B cell (primary cell): ENCODE results near the gene AP2M1. TPM values are rescaled to one million over a fixed set of nuclear protein-coding genes. Genes with fewer than 3 reads are reported as not detected.

ENCODE experiments used
- ATAC-seq: fragments of 200-7000 bp; cut with Tn5 transposase; one replicate; pipeline ENCODE4 v1.10.0; 2021; ENCODE audit warnings: low read depth, mild to moderate bottlenecking, moderate number of reproducible peaks, moderate library complexity
- CTCF ChIA-PET: fragments of 350-600 bp; sonication (Branson Sonifier 250); formaldehyde crosslinking; loops from one replicate; lab custom pipeline; 2021; ENCODE audit warnings: antibody characterized with exemption, inconsistent platforms; lab: Charles Lee
- POLR2A ChIA-PET: fragments of 350-600 bp; sonication (Branson Sonifier 250); formaldehyde crosslinking; loops from one replicate; lab custom pipeline; 2021; ENCODE audit warnings: antibody characterized with exemption; lab: Charles Lee
- DNase-seq: peaks from one replicate; pipeline ENCODE4 v3.0.0; 2013
- H2AFZ ChIP-seq: 2 replicates; pipeline ENCODE4 v1.6.1; 2012; ENCODE audit warnings: mild to moderate bottlenecking, low read depth, low read length; ENCODE audit not compliant: insufficient read depth, poor library complexity, severe bottlenecking
- H3K27ac ChIP-seq, 2 donors: 1 replicate in 1 of 2; 2 replicates in 1 of 2; pipeline ENCODE4 v1.5.1; 2012 to 2013; ENCODE audit warnings: low read length in 2 of 2, mild to moderate bottlenecking in 2 of 2, moderate library complexity in 1 of 2
- H3K27me3 ChIP-seq, 4 experiments: fragments of 200-600 bp in 1 of 4; sonication (generic) in 1 of 4; replicated peaks in 1 of 4; 1 replicate in 2 of 4; 2 replicates in 2 of 4; pipeline versions ENCODE4 v1.6.1 to v1.7.0; 2013 to 2016; ENCODE audit warnings: low read length in 3 of 4, mild to moderate bottlenecking in 2 of 4, mixed read lengths in 1 of 4, moderate library complexity in 1 of 4; ENCODE audit not compliant: insufficient read depth in 4 of 4, control insufficient read depth in 3 of 4; ENCODE audit errors: control extremely low read depth in 1 of 4
- H3K36me3 ChIP-seq, 2 experiments: replicated peaks in 1 of 2; 1 replicate in 1 of 2; 2 replicates in 1 of 2; pipeline versions ENCODE4 v1.6.1 to v1.7.1; 2013; ENCODE audit warnings: low read length in 1 of 2; ENCODE audit not compliant: insufficient read depth in 2 of 2, control insufficient read depth in 1 of 2; ENCODE audit errors: control extremely low read depth in 1 of 2, extremely low read depth in 1 of 2
- H3K4me1 ChIP-seq, 2 donors: fragments of 200-600 bp in 1 of 2; sonication (generic) in 1 of 2; 1 replicate in 1 of 2; 2 replicates in 1 of 2; pipeline versions ENCODE4 v1.5.1 to v1.6.1; 2013 to 2017; ENCODE audit warnings: low read length in 2 of 2; ENCODE audit not compliant: control insufficient read depth in 2 of 2, insufficient read depth in 2 of 2
- H3K4me2 ChIP-seq: replicated peaks from 2 replicates; pipeline ENCODE3; 2012; ENCODE audit warnings: mild to moderate bottlenecking, low read depth, low read length; ENCODE audit not compliant: poor library complexity, severe bottlenecking
- H3K4me3 ChIP-seq, 5 experiments: fragments of 200-600 bp in 1 of 5; sonication (generic) in 1 of 5; 1 replicate in 3 of 5; 2 replicates in 2 of 5; pipeline versions ENCODE4 v1.5.1 to v1.7.0; 2011 to 2016; ENCODE audit warnings: low read length in 4 of 5, mild to moderate bottlenecking in 4 of 5, low read depth in 2 of 5, control low read depth in 1 of 5, moderate library complexity in 1 of 5; ENCODE audit not compliant: insufficient read depth in 1 of 5; ENCODE audit errors: control extremely low read depth in 1 of 5, extremely low read depth in 1 of 5
- H3K79me2 ChIP-seq: fragments of 200-600 bp; sonication (generic); one replicate; pipeline ENCODE4 v1.6.0; 2016; ENCODE audit warnings: low read length; ENCODE audit not compliant: control insufficient read depth, insufficient read depth
- H3K9ac ChIP-seq: fragments of 200-600 bp; sonication (generic); 2 replicates; pipeline ENCODE4 v1.6.1; 2017; ENCODE audit warnings: mild to moderate bottlenecking, low read length, moderate library complexity
- H3K9me3 ChIP-seq, 3 donors: one replicate each; pipeline versions ENCODE4 v1.6.1 to v1.7.1; 2013; ENCODE audit warnings: low read length in 2 of 3; ENCODE audit not compliant: control insufficient read depth in 2 of 3, insufficient read depth in 1 of 3; ENCODE audit errors: control extremely low read depth in 1 of 3
- H4K20me1 ChIP-seq: 2 replicates; pipeline ENCODE4 v1.6.0; 2012; ENCODE audit warnings: mild to moderate bottlenecking, low read length; ENCODE audit not compliant: insufficient read depth, control insufficient read depth, poor library complexity, severe bottlenecking
- H3K27ac Mint-ChIP-seq: one replicate; pipeline ENCODE4 v1.8.0; 2021; ENCODE audit warnings: mixed read lengths
- H3K27me3 Mint-ChIP-seq: one replicate; pipeline ENCODE4 v1.8.0; 2021; ENCODE audit warnings: mixed read lengths
- H3K4me1 Mint-ChIP-seq: one replicate; pipeline ENCODE4 v1.8.0; 2021; ENCODE audit warnings: mixed read lengths
- H3K4me3 Mint-ChIP-seq: one replicate; pipeline ENCODE4 v1.8.0; 2021; ENCODE audit warnings: mixed read lengths
- H3K9me3 Mint-ChIP-seq: one replicate; pipeline ENCODE4 v1.8.0; 2022; ENCODE audit warnings: mixed read lengths; ENCODE audit not compliant: insufficient read depth
- EZH2 ChIP-seq: IDR thresholded peaks from 2 replicates; pipeline ENCODE4 v1.6.1; 2012; ENCODE audit warnings: borderline replicate concordance, low read depth, mild to moderate bottlenecking, moderate library complexity, low read length; ENCODE audit not compliant: insufficient read depth, poor library complexity, severe bottlenecking
- WGBS: methylation state at CpG from one replicate; pipeline ENCODE4 v1.1.5; 2013; ENCODE audit warnings: missing lambda C conversion rate; ENCODE audit not compliant: insufficient coverage; 5-methylcytosine and 5-hydroxymethylcytosine counted together
- intact Hi-C: fragments of 100-400 bp; cut with micrococcal nuclease; formaldehyde crosslinking; loops from one replicate; pipeline ENCODE4 v1.10.0; 2022
- polyA plus RNA-seq: library from polyadenylated mRNA; depleted of rRNA; stranded (reverse); fragments of >200 nt; gene quantifications from 2 replicates; pipeline ENCODE4 v1.2.3, GENCODE V29; 2012
- total RNA-seq, 2 donors: library from RNA; stranded (reverse); fragments of 120-200 nt in 1 of 2; gene quantifications; 1 replicate in 1 of 2; 2 replicates in 1 of 2; pipeline versions ENCODE4 v1.2.3 to v1.2.4, GENCODE V29; 2013 to 2022
- TF ChIP-seq, protein P1 (sequence below): fragments of 200-600 bp; IDR thresholded peaks from one replicate; pipeline ENCODE4 v1.8.0; 2022; ENCODE audit warnings: antibody characterized with exemption, mild to moderate bottlenecking

Gene AP2M1
- total and polyA plus RNA-seq, 2 donors (not counting 1 experiment from before 2014, with no cell fraction given) = 171 to 207 TPM

DNA sequence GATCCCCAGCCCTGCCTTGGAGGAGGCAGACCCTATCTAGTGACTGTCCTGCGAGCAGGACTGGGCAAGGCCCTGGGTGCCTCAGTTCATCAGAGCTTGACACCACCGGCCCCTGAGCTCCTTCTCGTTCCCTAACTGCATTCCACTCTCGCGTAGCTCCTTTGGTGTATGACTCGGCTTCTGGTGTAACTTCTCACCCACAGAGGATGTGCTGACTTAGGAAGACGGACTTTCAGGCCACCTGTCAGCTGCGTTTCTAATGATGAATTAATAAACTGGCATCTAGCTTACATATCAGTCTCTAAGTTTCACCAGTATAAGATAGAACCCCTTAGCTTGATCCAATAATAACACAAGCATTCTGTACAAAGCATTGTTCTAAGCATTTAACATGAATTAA is 28.9 kb downstream of the AP2M1 start:
- DNase-seq = no peak
- Mint-ChIP-seq H3K4me1 (no peaks in the 10 kb centered on the region), H3K27ac (no peak overlapping the region), H3K27me3 (peaks cover 18% of the 10 kb centered on the region), H3K4me3 (no peak overlapping the region), H3K9me3 (no peaks in the 10 kb centered on the region)
- H2AFZ ChIP-seq = no peak overlapping the region
- POLR2A ChIA-PET = no interaction called here
- H3K27ac ChIP-seq = no peak overlapping the region
- H3K9me3 ChIP-seq = no peaks in the 10 kb centered on the region
- 90% methylated on average over 6 of the region's 8 CpGs for WGBS
- CTCF ChIA-PET = interaction anchor here (1.3 kb wide), 2 partner anchors 22 to 308 kb away, joined by 3 to 5 read pairs; no protein-coding TSS in a partner anchor
- no peaks in the 10 kb centered on the region for H4K20me1 ChIP-seq
- no peak overlapping the region for H3K9ac ChIP-seq
- H3K36me3 ChIP-seq = no peaks in the 10 kb centered on the region
- H3K4me2 ChIP-seq = no peak overlapping the region
- peaks cover 0 to 8% (median 2%) of the 10 kb centered on the region in 4 experiments for H3K27me3 ChIP-seq
- intact Hi-C loops = no loop called here
- no peak for ATAC-seq
- no peaks in the 10 kb centered on the region for H3K79me2 ChIP-seq
- H3K4me1 ChIP-seq = no peaks in the 10 kb centered on the region
- H3K4me3 ChIP-seq = no peak overlapping the region
- TF ChIP-seq, protein P1, sequence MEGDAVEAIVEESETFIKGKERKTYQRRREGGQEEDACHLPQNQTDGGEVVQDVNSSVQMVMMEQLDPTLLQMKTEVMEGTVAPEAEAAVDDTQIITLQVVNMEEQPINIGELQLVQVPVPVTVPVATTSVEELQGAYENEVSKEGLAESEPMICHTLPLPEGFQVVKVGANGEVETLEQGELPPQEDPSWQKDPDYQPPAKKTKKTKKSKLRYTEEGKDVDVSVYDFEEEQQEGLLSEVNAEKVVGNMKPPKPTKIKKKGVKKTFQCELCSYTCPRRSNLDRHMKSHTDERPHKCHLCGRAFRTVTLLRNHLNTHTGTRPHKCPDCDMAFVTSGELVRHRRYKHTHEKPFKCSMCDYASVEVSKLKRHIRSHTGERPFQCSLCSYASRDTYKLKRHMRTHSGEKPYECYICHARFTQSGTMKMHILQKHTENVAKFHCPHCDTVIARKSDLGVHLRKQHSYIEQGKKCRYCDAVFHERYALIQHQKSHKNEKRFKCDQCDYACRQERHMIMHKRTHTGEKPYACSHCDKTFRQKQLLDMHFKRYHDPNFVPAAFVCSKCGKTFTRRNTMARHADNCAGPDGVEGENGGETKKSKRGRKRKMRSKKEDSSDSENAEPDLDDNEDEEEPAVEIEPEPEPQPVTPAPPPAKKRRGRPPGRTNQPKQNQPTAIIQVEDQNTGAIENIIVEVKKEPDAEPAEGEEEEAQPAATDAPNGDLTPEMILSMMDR = no peak
- TF ChIP-seq EZH2 = no peak

DNA sequence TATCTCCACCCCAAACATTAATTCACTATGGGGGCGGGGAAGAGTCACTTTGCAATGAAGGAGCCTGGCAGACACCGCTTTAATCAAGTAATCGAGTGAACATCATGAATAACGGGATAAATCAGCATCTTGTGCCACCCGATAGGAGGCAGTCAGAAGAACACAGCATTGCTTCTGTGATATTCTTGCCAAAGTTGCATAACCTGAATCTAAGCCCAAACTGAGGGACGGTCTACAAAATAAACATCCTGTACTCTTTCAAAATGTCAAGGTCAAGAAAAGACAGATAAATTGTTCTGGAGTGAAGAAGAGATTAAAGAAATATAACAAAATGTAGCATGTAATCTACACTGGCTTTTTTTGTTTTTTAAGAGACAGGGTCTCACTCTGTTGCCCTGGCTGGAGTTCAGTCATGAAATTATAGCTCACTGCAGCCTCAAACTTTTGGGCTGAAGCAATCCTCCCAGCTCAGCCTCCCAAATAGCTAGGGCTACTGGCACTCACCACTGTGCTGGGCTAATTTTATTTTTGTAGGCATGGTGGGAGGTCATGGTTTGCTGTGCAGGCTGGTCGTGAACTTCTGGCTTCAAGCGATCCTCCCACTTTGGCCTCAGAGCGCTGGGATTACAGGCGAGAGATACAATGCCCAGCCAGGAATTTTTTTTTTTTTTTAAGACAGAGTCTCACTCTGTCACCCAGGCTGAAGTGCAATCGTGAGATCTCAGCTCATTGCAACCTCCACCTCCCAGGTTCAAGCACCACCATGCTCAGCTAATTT is 34.7 kb downstream of the AP2M1 start:
- CTCF ChIA-PET = interaction anchor here (0.5 kb wide), 1 partner anchor 301 kb away, joined by 3 read pairs; no protein-coding TSS in a partner anchor

More for the DNA sequence above, 34.7 kb downstream of the AP2M1 start:
- Histone ChIP-seq H3K4me1 (no peaks in the 10 kb centered on the region), H3K27me3 (peaks cover 0 to 8% (median 2%) of the 10 kb centered on the region in 4 experiments), H3K36me3 (no peaks in the 10 kb centered on the region), H4K20me1 (no peaks in the 10 kb centered on the region), H3K4me3 (no peak overlapping the region), H3K79me2 (no peaks in the 10 kb centered on the region), H3K4me2 (no peak overlapping the region), H3K9me3 (no peaks in the 10 kb centered on the region), H3K27ac (no peak overlapping the region), H2AFZ (no peak overlapping the region), H3K9ac (no peak overlapping the region)
- POLR2A ChIA-PET = no interaction called here
- TF ChIP-seq, protein P1 = no peak
- intact Hi-C loops = no loop called here
- H3K27me3 Mint-ChIP-seq = peaks cover 25% of the 10 kb centered on the region
- H3K4me3 Mint-ChIP-seq = no peak overlapping the region
- WGBS = 81% methylated on average over 10 of the region's 11 CpGs
- no peaks in the 10 kb centered on the region for H3K4me1 Mint-ChIP-seq
- H3K27ac Mint-ChIP-seq = no peak overlapping the region
- DNase-seq (no peak), ATAC-seq (no peak)
- no peaks in the 10 kb centered on the region for H3K9me3 Mint-ChIP-seq
